ENCODE measurements around the gene SEPTIN3. TPM values are rescaled to one million over a fixed set of nuclear protein-coding genes. Genes with fewer than 3 reads are reported as not detected.

Gene SEPTIN3
- 23.3 TPM for polyA plus RNA-seq (2012; ENCODE audit: insufficient read depth, insufficient read length, low read depth)

GRCh38 chr22:41969110-41969646 is at the start of gene SEPTIN3:
SEPTIN3 (plus strand) TSS chr22:41969443; CDS start chr22:41971493, 2,050 bp downstream.
- peak; percentile 64 for DNase-seq
- H3K36me3 ChIP-seq, result no peaks in the 10 kb centered on the region
- TF ChIP-seq CTCF (IDR thresholded peaks at IDR 0.05; ENCODE audit: low read depth, low read length), result no peak
- H3K27me3 ChIP-seq, result no peaks in the 10 kb centered on the region
- no peaks in the 10 kb centered on the region for H3K9me3 ChIP-seq
- H3K4me1 ChIP-seq, result peaks cover 17% of the 10 kb centered on the region
- H3K4me3 ChIP-seq (ENCODE audit: low read depth, low read length), result no peak within 1 kb of the TSS

GRCh38 chr22:41920271-41920976 is 48.8 kb upstream of the SEPTIN3 start:
- Histone ChIP-seq H3K4me1 (no peaks in the 10 kb centered on the region), H3K36me3 (no peaks in the 10 kb centered on the region), H3K9me3 (no peaks in the 10 kb centered on the region), H3K27me3 (peaks cover 35% of the 10 kb centered on the region), H3K4me3 (ENCODE audit: low read depth, low read length) (no peak overlapping the region)
- no peak for DNase-seq
- TF ChIP-seq CTCF (IDR thresholded peaks at IDR 0.05; ENCODE audit: low read depth, low read length), result no peak

GRCh38 chr22:41922328-41922727 is 46.9 kb upstream of the SEPTIN3 start:
- peaks cover 29% of the 10 kb centered on the region for H3K27me3 ChIP-seq
- no peaks in the 10 kb centered on the region for H3K9me3 ChIP-seq
- DNase-seq, result no peak
- H3K36me3 ChIP-seq, result no peaks in the 10 kb centered on the region
- no peak for TF ChIP-seq CTCF (IDR thresholded peaks at IDR 0.05; ENCODE audit: low read depth, low read length)
- H3K4me1 ChIP-seq, result no peaks in the 10 kb centered on the region
- H3K4me3 ChIP-seq (ENCODE audit: low read depth, low read length), result no peak overlapping the region

GRCh38 chr22:41922940-41923594 is 46.2 kb upstream of the SEPTIN3 start:
- H3K4me1 ChIP-seq, result peaks cover under 1% of the 10 kb centered on the region; the same call in 1 of the 2 replicates
- H3K4me3 ChIP-seq (ENCODE audit: low read depth, low read length), result no peak overlapping the region
- no peaks in the 10 kb centered on the region for H3K9me3 ChIP-seq
- no peak for DNase-seq
- no peaks in the 10 kb centered on the region for H3K36me3 ChIP-seq
- peaks cover 22% of the 10 kb centered on the region for H3K27me3 ChIP-seq
- no peak for TF ChIP-seq CTCF (IDR thresholded peaks at IDR 0.05; ENCODE audit: low read depth, low read length)

- peaks cover 5% of the 10 kb centered on the region; the same call in 1 of the 2 replicates for H3K4me1 ChIP-seq
Observed at GRCh38 chr22:41923595-41924276, 45.5 kb upstream of the SEPTIN3 start.

More at GRCh38 chr22:41923595-41924276, 45.5 kb upstream of the SEPTIN3 start:
- Histone ChIP-seq H3K36me3 (no peaks in the 10 kb centered on the region), H3K4me3 (ENCODE audit: low read depth, low read length) (no peak overlapping the region), H3K9me3 (no peaks in the 10 kb centered on the region), H3K27me3 (peaks cover 19% of the 10 kb centered on the region)
- DNase-seq, result no peak
- no peak for TF ChIP-seq CTCF (IDR thresholded peaks at IDR 0.05; ENCODE audit: low read depth, low read length)

All from BE2C (cell line).